Pancreas (tissue), 10 donors: ENCODE measurements around the gene ZNF652. TPM values are rescaled to one million over a fixed set of nuclear protein-coding genes. Genes with fewer than 3 reads are reported as not detected.

ENCODE experiments used
- ATAC-seq, 4 donors: fragments of 200-7000 bp; cut with Tn5 transposase; one replicate each; pipeline versions ENCODE4 v1.8.0 to v1.9.1; 2020; ENCODE audit warnings: mild to moderate bottlenecking in 4 of 4, moderate library complexity in 4 of 4
- DNase-seq, 6 donors: peaks; one replicate each; pipeline ENCODE4 v3.0.0-alpha.2; 2020
- FAIRE-seq: peaks from 2 replicates; lab custom pipeline; 2012; peaks lifted over from hg19 to GRCh38; lab: Jason Lieb, UNC
- H3K27ac ChIP-seq, 4 donors: fragments of 200-600 bp; sonication (generic); 1 replicate in 3 of 4; 2 replicates in 1 of 4; pipeline versions ENCODE4 v1.5.0 to v1.8.0; 2020
- H3K27me3 ChIP-seq, 4 donors: fragments of 200-600 bp; one replicate each; pipeline ENCODE4 v1.8.0; 2021
- H3K36me3 ChIP-seq, 3 donors: fragments of 200-600 bp; sonication (generic) in 1 of 3; one replicate each; pipeline versions ENCODE4 v1.5.0 to v1.8.0; 2020 to 2021
- H3K4me1 ChIP-seq, 3 donors: fragments of 200-600 bp; one replicate each; pipeline ENCODE4 v1.8.0; 2021
- H3K4me3 ChIP-seq, 4 donors: fragments of 200-600 bp; sonication (generic) in 2 of 4; one replicate each; pipeline versions ENCODE4 v1.5.0 to v1.8.0; 2020 to 2021
- H3K9me3 ChIP-seq, 4 donors: fragments of 200-600 bp; one replicate each; pipeline ENCODE4 v1.8.0; 2021
- CTCF ChIP-seq, 4 donors: fragments of 200-600 bp; sonication (generic) in 3 of 4; IDR thresholded peaks; one replicate each; pipeline versions ENCODE4 v1.5.0 to v1.8.0; 2021; ENCODE audit warnings: antibody characterized with exemption in 4 of 4
- WGBS, 2 donors: extraction: QIAGEN DNeasy Blood & Tissue Kit; methylation state at CpG; one replicate each; pipeline ENCODE4 v1.1.7; 2013; 5-methylcytosine and 5-hydroxymethylcytosine counted together
- intact Hi-C, 3 donors: fragments of 100-400 bp; cut with DNase I; formaldehyde crosslinking; loops; one replicate each; pipeline versions ENCODE4 v1.11.1 to v1.14.2; 2022
- polyA plus RNA-seq, 2 donors: library from polyadenylated mRNA; stranded (reverse); fragments of 200-250 nt; gene quantifications; one replicate each; pipeline ENCODE4 v1.2.3, GENCODE V29; 2013
- total RNA-seq, 6 donors: library from RNA; stranded (reverse); fragmentation: NEBNext Ultra II Directional in 4 of 6; extraction: Animal tissue kit (Norgen Biotek cat#: 25700) in 4 of 6; gene quantifications; one replicate each; pipeline versions ENCODE4 v1.2.1 to v1.2.4, GENCODE V29; 2021 to 2023
- donor health status: healthy with polysubstance abuse.
- donor health status: DM: no; HTN: no; CAD: no; lungs with moderate emphysema.
- donor health status: DM: no; HTN: no; CAD: no.
- donor health status: control.
- donor health status: control.
- donor health status: Bipolar disorder and iron deficiency.
- donor health status: DM: yes; HTN: yes; CAD: no.
- donor health status: DM: no; HTN: no; CAD: no.
- donor health status: DM: no; HTN: no; CAD: no.
- donor health status: DM: yes; HTN: yes; CAD: no.

Gene ZNF652
- total and polyA plus RNA-seq, 8 donors, result 16.8 to 32.4 (median 20.5) TPM

DNA sequence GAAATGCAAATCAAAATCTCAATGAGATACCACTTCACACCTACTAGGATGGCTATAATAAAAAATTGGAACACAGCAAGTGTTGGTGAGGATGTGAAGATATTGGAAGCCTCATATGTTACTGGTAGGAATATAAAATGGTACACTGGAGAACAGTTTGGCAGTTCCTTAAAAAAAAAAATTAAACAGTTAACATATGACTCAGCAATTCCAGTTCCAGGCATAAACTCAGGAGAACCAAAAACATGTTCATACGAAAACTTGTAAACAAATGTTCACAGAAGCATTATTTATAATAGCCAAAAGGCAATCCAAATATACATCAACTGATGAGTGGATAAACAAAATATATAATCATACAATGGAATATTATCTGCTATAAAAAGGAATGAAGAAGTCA lies 28.2 kb downstream of the ZNF652 start:
- 50 to 55% methylated on average over 1 of the region's 1 CpG for WGBS, 2 donors
- ATAC-seq, result no peak
- peaks cover 0 to 8% (median 8%) of the 10 kb centered on the region in 3 donors for H3K4me1 ChIP-seq

DNA sequence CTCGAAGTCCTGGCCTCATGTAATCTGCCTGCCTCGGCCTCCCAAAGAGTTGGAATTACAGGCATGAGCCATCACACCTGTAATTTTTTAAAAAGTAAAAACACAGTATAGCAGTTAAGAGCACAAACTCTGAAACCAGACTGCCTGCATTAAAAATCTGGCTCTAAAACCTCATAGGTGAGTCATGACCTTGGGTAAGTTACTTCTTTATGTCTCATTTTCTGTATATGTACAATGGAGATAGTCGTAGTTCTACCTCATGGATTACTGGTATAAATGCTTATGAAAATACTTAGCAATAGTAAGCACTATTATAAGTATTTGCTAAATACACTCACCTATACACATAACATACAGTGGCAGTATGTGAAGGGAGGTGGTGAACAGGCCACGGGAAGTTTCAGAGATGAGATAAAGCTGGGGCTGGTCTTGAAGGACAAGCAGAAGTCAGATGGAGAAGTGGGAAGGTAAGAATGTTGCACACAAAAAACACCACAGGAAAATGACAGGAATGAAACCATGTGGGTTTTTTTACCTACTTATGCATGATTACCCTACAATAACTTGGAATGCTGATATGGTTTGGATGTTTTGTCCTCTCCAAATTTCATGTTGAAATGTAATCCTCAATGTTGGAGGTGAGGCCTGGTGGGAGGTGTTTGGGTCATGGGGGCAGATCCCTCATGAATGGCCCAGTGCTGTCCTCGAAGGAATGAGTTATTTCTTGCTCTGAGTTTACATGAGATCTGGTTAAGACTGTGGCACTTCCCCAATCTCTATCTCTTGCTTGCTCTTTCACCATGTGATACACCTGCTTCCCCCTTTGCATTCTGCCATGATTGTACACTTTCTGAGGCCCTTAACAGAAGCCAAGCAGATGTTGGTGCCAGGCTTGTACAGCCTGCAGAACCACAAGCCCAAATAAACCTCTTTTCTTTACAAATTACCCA lies 33.9 kb downstream of the ZNF652 start:
- FAIRE-seq (no peak), DNase-seq (no peak), ATAC-seq (peak in 1 of 4 donors; percentile 40)
- Histone ChIP-seq H3K27ac (no peak overlapping the region), H3K36me3 (no peaks in the 10 kb centered on the region), H3K27me3 (no peaks in the 10 kb centered on the region), H3K9me3 (no peaks in the 10 kb centered on the region), H3K4me3 (no peak overlapping the region), H3K4me1 (no peaks in the 10 kb centered on the region)
- no peak for TF ChIP-seq CTCF (IDR thresholded peaks at IDR 0.05)
- 72 to 84% methylated on average over 5 of the region's 5 CpGs for WGBS, 2 donors
- intact Hi-C loops, result loop anchor here in 2 of 3 donors (10.0 kb wide), 2 partner anchors 57 to 227 kb away; no protein-coding TSS in a partner anchor

More for the DNA sequence above, 28.2 kb downstream of the ZNF652 start:
- Histone ChIP-seq H3K27me3 (no peaks in the 10 kb centered on the region), H3K4me3 (no peak overlapping the region), H3K9me3 (no peaks in the 10 kb centered on the region), H3K36me3 (no peaks in the 10 kb centered on the region), H3K27ac (no peak overlapping the region)
- TF ChIP-seq CTCF (IDR thresholded peaks at IDR 0.05), result no peak
- DNase-seq, result no peak
- intact Hi-C loops, result no loop called here
- FAIRE-seq, result no peak

- Histone ChIP-seq H3K9me3 (no peaks in the 10 kb centered on the region), H3K36me3 (no peaks in the 10 kb centered on the region), H3K4me3 (no peak overlapping the region), H3K4me1 (no peaks in the 10 kb centered on the region), H3K27ac (no peak overlapping the region), H3K27me3 (no peaks in the 10 kb centered on the region)
- intact Hi-C loops, result loop anchor here in 2 of 3 donors (10.0 kb wide), 2 partner anchors 59 to 229 kb away; no protein-coding TSS in a partner anchor
- DNase-seq (no peak), ATAC-seq (no peak), FAIRE-seq (no peak)
- 89 to 94% methylated on average over 2 of the region's 2 CpGs for WGBS, 2 donors
- no peak for TF ChIP-seq CTCF (IDR thresholded peaks at IDR 0.05)
These were observed 36.1 kb downstream of the ZNF652 start for GRCh38 chr17:49325980-49326379.

GRCh38 chr17:49318435-49318965 lies 43.5 kb downstream of the ZNF652 start:
- no peak for TF ChIP-seq CTCF (IDR thresholded peaks at IDR 0.05)
- H3K27me3 ChIP-seq, result no peaks in the 10 kb centered on the region
- peaks cover 4 to 5% (median 4%) of the 10 kb centered on the region in 3 donors for H3K4me1 ChIP-seq
- peaks cover 0 to 8% (median 0%) of the 10 kb centered on the region in 3 donors for H3K36me3 ChIP-seq
- no peak overlapping the region for H3K27ac ChIP-seq
- H3K9me3 ChIP-seq, result no peaks in the 10 kb centered on the region
- ATAC-seq (no peak), DNase-seq (no peak), FAIRE-seq (no peak)
- intact Hi-C loops, result loop anchor here in 2 of 3 donors (5.0 to 10.0 kb wide), 2 partner anchors 76 to 79 kb away; no protein-coding TSS in a partner anchor
- WGBS, 2 donors, result 80 to 82% methylated on average over 6 of the region's 6 CpGs
- H3K4me3 ChIP-seq, result no peak overlapping the region
